ENCODE measurements around the gene MEGF6. TPM values are rescaled to one million over a fixed set of nuclear protein-coding genes. Genes with fewer than 3 reads are reported as not detected.

MEGF6 gene
- total RNA-seq, 1 experiment from 2014 or later = 65.3 TPM

GRCh38 chr1:3494321-3495308, 116.7 kb downstream of the MEGF6 start:
- no TSS peak for BruUV-seq (replicated peaks)
- Histone ChIP-seq H3K27ac (no peak overlapping the region), H4K20me1 (ENCODE audit: insufficient read depth) (peaks cover 5% of the 10 kb centered on the region; the same call in 1 of the 2 replicates), H3K27me3 (ENCODE audit: insufficient read depth, low read depth) (no peaks in the 10 kb centered on the region), H3K79me2 (ENCODE audit: low read depth) (no peaks in the 10 kb centered on the region), H3K9me3 (ENCODE audit: insufficient read depth, low read depth) (no peaks in the 10 kb centered on the region), H3K4me2 (no peak overlapping the region), H3K4me3 (no peak overlapping the region), H3K9me2 (ENCODE audit: insufficient read depth) (no peaks in the 10 kb centered on the region), H2AFZ (no peak overlapping the region), H3K36me3 (ENCODE audit: low read depth) (peaks cover 5% of the 10 kb centered on the region; the same call in 1 of the 2 replicates), H3K4me1 (replicated peaks; ENCODE audit: insufficient read depth) (peaks cover 20% of the 10 kb centered on the region), H3F3A (ENCODE audit: insufficient read depth, low read depth) (peaks cover 5% of the 10 kb centered on the region; the same call in 1 of the 2 replicates)
- DNase-seq = no peak
- POLR2A ChIA-PET (ENCODE audit: unreplicated experiment) = no interaction called here
- CTCF ChIA-PET = no interaction called here
- intact Hi-C loops (cut with micrococcal nuclease; ENCODE audit: unreplicated experiment) = no loop called here
- no peak for TF ChIP-seq EZH2 (IDR thresholded peaks at IDR 0.05; ENCODE audit: low read depth)
- no peak for TF ChIP-seq CTCF (conservative IDR thresholded peaks at IDR 0.05)

GRCh38 chr1:3492545-3493246, 118.6 kb downstream of the MEGF6 start:
- ChIA-PET POLR2A (ENCODE audit: unreplicated experiment) (no interaction called here), CTCF (no interaction called here)
- no peaks in the 10 kb centered on the region for H3K9me3 ChIP-seq (ENCODE audit: insufficient read depth, low read depth)
- peak; percentile 56 to 65 for DNase-seq
- peaks cover 20% of the 10 kb centered on the region for H3K4me1 ChIP-seq (replicated peaks; ENCODE audit: insufficient read depth)
- H3K27me3 ChIP-seq (ENCODE audit: insufficient read depth, low read depth) = no peaks in the 10 kb centered on the region
- H3K27ac ChIP-seq = no peak overlapping the region
- no TSS peak for BruUV-seq (replicated peaks)
- peak overlapping the region; percentile 31; the same call in 1 of the 2 replicates for H3K4me2 ChIP-seq
- H3K4me3 ChIP-seq = no peak overlapping the region
- peaks cover 5% of the 10 kb centered on the region; the same call in 1 of the 2 replicates for H4K20me1 ChIP-seq (ENCODE audit: insufficient read depth)
- intact Hi-C loops (cut with micrococcal nuclease; ENCODE audit: unreplicated experiment) = no loop called here
- H3K36me3 ChIP-seq (ENCODE audit: low read depth) = peaks cover 12% of the 10 kb centered on the region; the same call in 1 of the 2 replicates
- TF ChIP-seq CTCF (conservative IDR thresholded peaks at IDR 0.05) (no peak), EZH2 (IDR thresholded peaks at IDR 0.05; ENCODE audit: low read depth) (no peak)
- H2AFZ ChIP-seq = no peak overlapping the region
- H3F3A ChIP-seq (ENCODE audit: insufficient read depth, low read depth) = peaks cover 19% of the 10 kb centered on the region; the same call in 1 of the 2 replicates
- no peaks in the 10 kb centered on the region for H3K9me2 ChIP-seq (ENCODE audit: insufficient read depth)
- H3K79me2 ChIP-seq (ENCODE audit: low read depth) = no peaks in the 10 kb centered on the region

Data from PC-9 (cell line).